ENCODE results near the gene EIPR1. TPM values are rescaled to one million over a fixed set of nuclear protein-coding genes. Genes with fewer than 3 reads are reported as not detected.

The EIPR1 gene
- total RNA-seq, 1 donor = 23.3 TPM

- TF ChIP-seq, protein P1, sequence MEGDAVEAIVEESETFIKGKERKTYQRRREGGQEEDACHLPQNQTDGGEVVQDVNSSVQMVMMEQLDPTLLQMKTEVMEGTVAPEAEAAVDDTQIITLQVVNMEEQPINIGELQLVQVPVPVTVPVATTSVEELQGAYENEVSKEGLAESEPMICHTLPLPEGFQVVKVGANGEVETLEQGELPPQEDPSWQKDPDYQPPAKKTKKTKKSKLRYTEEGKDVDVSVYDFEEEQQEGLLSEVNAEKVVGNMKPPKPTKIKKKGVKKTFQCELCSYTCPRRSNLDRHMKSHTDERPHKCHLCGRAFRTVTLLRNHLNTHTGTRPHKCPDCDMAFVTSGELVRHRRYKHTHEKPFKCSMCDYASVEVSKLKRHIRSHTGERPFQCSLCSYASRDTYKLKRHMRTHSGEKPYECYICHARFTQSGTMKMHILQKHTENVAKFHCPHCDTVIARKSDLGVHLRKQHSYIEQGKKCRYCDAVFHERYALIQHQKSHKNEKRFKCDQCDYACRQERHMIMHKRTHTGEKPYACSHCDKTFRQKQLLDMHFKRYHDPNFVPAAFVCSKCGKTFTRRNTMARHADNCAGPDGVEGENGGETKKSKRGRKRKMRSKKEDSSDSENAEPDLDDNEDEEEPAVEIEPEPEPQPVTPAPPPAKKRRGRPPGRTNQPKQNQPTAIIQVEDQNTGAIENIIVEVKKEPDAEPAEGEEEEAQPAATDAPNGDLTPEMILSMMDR (IDR thresholded peaks at IDR 0.05; ENCODE audit: insufficient read depth, low read length) = no peak
- H3K4me3 ChIP-seq (ENCODE audit: low read depth, low read length) = no peak overlapping the region
- DNase-seq (ENCODE audit: low read depth) = no peak
Measured at GRCh38 chr2:3421580-3421979, 44.0 kb upstream of the EIPR1 start.

GRCh38 chr2:3420769-3421397 is 43.3 kb upstream of the EIPR1 start:
- no peak for DNase-seq (ENCODE audit: low read depth)
- H3K4me3 ChIP-seq (ENCODE audit: low read depth, low read length) = no peak overlapping the region
- TF ChIP-seq, protein P1 (IDR thresholded peaks at IDR 0.05; ENCODE audit: insufficient read depth, low read length) = no peak

DNA sequence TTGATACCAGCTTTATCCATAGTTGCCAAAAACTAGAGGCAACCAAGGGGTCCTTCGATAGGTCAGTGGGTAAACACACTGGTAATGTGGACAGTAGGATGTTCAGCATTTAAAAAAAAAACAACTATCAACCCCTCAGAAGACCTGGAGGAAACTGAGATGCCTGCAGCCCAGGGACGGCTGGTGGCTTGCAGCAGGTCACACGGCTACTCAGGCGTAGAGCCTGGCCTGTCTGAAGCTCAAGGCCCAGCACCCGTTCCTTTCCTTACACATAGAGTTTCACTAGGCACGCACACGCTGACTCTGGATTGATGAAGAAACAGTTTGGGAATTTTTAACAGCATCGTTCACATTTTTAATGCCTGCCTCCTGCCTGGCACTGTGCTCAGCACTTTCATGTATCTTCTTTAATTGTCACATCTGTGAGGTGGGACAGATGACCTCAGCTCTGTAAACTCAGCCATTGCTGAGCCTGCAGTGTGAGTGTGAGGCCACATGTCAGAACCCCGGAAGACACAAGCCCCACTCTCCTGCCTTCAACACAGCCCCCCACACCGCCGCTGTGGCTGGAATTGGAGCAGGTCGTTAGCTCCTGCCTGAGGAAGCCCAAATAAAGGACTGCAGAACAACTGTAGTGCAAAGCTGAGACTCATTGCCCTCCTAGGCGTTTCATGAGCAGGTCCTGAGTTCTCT is 42.6 kb upstream of the EIPR1 start:
- TF ChIP-seq, protein P1 (IDR thresholded peaks at IDR 0.05; ENCODE audit: insufficient read depth, low read length) = no peak
- H3K4me3 ChIP-seq (ENCODE audit: low read depth, low read length) = no peak overlapping the region
- DNase-seq (ENCODE audit: low read depth) = no peak

DNA sequence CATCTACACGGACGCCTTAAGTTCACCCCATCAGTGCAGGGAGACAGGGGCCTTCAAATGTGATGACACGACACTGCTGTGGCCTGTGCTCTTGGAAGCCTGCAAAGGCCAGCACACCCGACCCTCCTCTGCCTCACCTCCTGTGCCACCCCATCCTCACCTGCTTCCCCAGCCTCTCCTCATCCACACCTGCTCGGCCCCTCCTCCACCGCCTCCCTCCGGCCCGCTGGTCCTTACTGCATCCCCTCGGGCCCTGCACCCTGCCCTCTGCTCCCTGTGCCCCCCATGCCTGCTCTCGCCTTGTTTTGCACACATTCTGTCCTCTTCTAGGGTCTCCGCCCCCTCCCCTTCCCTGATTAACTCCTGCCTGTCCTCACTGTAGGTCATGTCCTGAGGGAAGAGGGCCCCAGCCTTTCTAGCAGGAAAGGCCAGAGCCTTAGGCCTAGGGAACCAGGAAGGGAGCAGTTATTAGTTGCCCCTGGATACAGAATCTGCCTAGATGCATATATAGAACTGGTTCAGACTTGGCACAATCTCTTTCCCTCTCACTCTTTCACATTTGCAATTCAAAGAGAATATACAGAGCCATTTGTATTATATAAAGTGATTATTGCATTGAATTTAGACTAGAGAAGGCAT is 41.3 kb upstream of the EIPR1 start:
- H3K4me3 ChIP-seq (ENCODE audit: low read depth, low read length) = no peak overlapping the region
- TF ChIP-seq, protein P1 (IDR thresholded peaks at IDR 0.05; ENCODE audit: insufficient read depth, low read length) = no peak
- DNase-seq (ENCODE audit: low read depth) = no peak

GRCh38 chr2:3414133-3414860 is 36.7 kb upstream of the EIPR1 start:
- TF ChIP-seq, protein P1 (IDR thresholded peaks at IDR 0.05; ENCODE audit: insufficient read depth, low read length) = no peak
- no peak overlapping the region for H3K4me3 ChIP-seq (ENCODE audit: low read depth, low read length)
- no peak for DNase-seq (ENCODE audit: low read depth)

- DNase-seq (ENCODE audit: low read depth) = no peak
- H3K4me3 ChIP-seq (ENCODE audit: low read depth, low read length) = no peak overlapping the region
- TF ChIP-seq, protein P1 (IDR thresholded peaks at IDR 0.05; ENCODE audit: insufficient read depth, low read length) = no peak
Measured at GRCh38 chr2:3413697-3414096, 36.1 kb upstream of the EIPR1 start.
